IMR-90 (cell line): Measurements from ENCODE around the gene GPC4. TPM values are rescaled to one million over a fixed set of nuclear protein-coding genes. Genes with fewer than 3 reads are reported as not detected.
"Not testable (repeated sequence)": the region's sequence is repeated elsewhere in the genome, so short reads cannot be mapped to it uniquely, and the experiment has no call there.

ENCODE experiments used
- ATAC-seq: fragments of 200-7000 bp; cut with Tn5 transposase; 2 replicates; pipeline ENCODE4 v1.9.1; 2020; ENCODE audit warnings: low read depth, mild to moderate bottlenecking, moderate library complexity
- BruUV-seq: library from RNA; stranded (reverse); fragments of 400-500 nt; replicated peaks from 2 replicates; lab custom pipeline; 2021; lab: Mats Ljungman, UMichigan
- CTCF ChIA-PET: fragments of 300-600 bp; formaldehyde crosslinking; extraction: SDS; loops from one replicate; lab custom pipeline; 2021; ENCODE audit warnings: antibody characterized with exemption; lab: Yijun Ruan, JAX
- POLR2A ChIA-PET: fragments of 300-600 bp; sonication (Branson Sonifier 250); formaldehyde crosslinking; loops from one replicate; lab custom pipeline; 2022; ENCODE audit warnings: antibody characterized with exemption; ENCODE audit not compliant: unreplicated experiment; lab: Charles Lee
- DNase-seq: peaks from one replicate; pipeline ENCODE4 v3.0.0; 2013
- H2AFZ ChIP-seq: replicated peaks from 2 replicates; pipeline ENCODE3; 2013; ENCODE audit warnings: low read length, mild to moderate bottlenecking; ENCODE audit not compliant: poor library complexity
- H2AK5ac ChIP-seq: 2 replicates; pipeline ENCODE4 v1.6.1; 2013; ENCODE audit warnings: low read depth, low read length, inconsistent platforms
- H2AK9ac ChIP-seq: replicated peaks from 2 replicates; pipeline ENCODE3; 2013; ENCODE audit warnings: mild to moderate bottlenecking, low read depth, low read length, moderate library complexity; ENCODE audit not compliant: poor library complexity
- H2BK120ac ChIP-seq: 2 replicates; pipeline ENCODE4 v1.6.1; 2013; ENCODE audit warnings: low read depth, low read length, inconsistent platforms
- H2BK15ac ChIP-seq: 3 replicates; pipeline ENCODE4 v1.6.1; 2013; ENCODE audit warnings: low read depth, low read length, inconsistent platforms
- H2BK20ac ChIP-seq: 2 replicates; pipeline ENCODE4 v1.6.1; 2013; ENCODE audit warnings: low read depth, mild to moderate bottlenecking, inconsistent platforms, low read length, moderate library complexity
- H2BK5ac ChIP-seq: 2 replicates; pipeline ENCODE4 v1.6.1; 2013; ENCODE audit warnings: mild to moderate bottlenecking, low read depth, low read length, inconsistent platforms; ENCODE audit not compliant: poor library complexity, severe bottlenecking
- H3K14ac ChIP-seq: replicated peaks from 2 replicates; pipeline ENCODE4 v1.6.1; 2013; ENCODE audit warnings: low read depth, low read length, inconsistent platforms
- H3K18ac ChIP-seq: 2 replicates; pipeline ENCODE4 v1.6.1; 2013; ENCODE audit warnings: low read depth, low read length, control low read depth
- H3K23ac ChIP-seq: 2 replicates; pipeline ENCODE4 v1.6.1; 2013; ENCODE audit warnings: low read depth, low read length, inconsistent platforms
- H3K27ac ChIP-seq: 2 replicates; pipeline ENCODE4 v1.5.1; 2013; ENCODE audit warnings: mild to moderate bottlenecking, control low read depth, low read length; ENCODE audit not compliant: insufficient read depth
- H3K27me3 ChIP-seq: 2 replicates; pipeline ENCODE4 v1.6.1; 2013; ENCODE audit warnings: low read length; ENCODE audit not compliant: control insufficient read depth, insufficient read depth
- H3K36me3 ChIP-seq: 2 replicates; pipeline ENCODE4 v1.6.1; 2013; ENCODE audit warnings: low read length, mixed read lengths; ENCODE audit not compliant: control insufficient read depth, insufficient read depth
- H3K4ac ChIP-seq: 2 replicates; pipeline ENCODE4 v1.6.1; 2013; ENCODE audit warnings: low read depth, low read length, inconsistent platforms
- H3K4me1 ChIP-seq: 2 replicates; pipeline ENCODE4 v1.6.1; 2013; ENCODE audit warnings: low read length, mixed read lengths; ENCODE audit not compliant: control insufficient read depth, insufficient read depth
- H3K4me2 ChIP-seq: 2 replicates; pipeline ENCODE4 v1.6.1; 2013; ENCODE audit warnings: low read depth, mild to moderate bottlenecking, control low read depth, low read length, moderate library complexity
- H3K4me3 ChIP-seq: 2 replicates; pipeline ENCODE4 v1.5.1; 2013; ENCODE audit warnings: low read depth, mild to moderate bottlenecking, control low read depth, low read length, moderate library complexity; ENCODE audit not compliant: insufficient read depth
- H3K56ac ChIP-seq: 2 replicates; pipeline ENCODE4 v1.6.1; 2013; ENCODE audit warnings: low read length, inconsistent platforms; ENCODE audit not compliant: insufficient read depth; ENCODE audit errors: extremely low read depth
- H3K79me1 ChIP-seq, 2 experiments: 2 replicates each; pipeline ENCODE4 v1.6.1; 2013; ENCODE audit warnings: low read length in 2 of 2, inconsistent platforms in 1 of 2, low read depth in 1 of 2
- H3K9ac ChIP-seq: 2 replicates; pipeline ENCODE4 v1.6.1; 2013; ENCODE audit warnings: low read depth, low read length, control low read depth
- H3K9me1 ChIP-seq: 2 replicates; pipeline ENCODE4 v1.6.1; 2013; ENCODE audit warnings: low read length, inconsistent platforms; ENCODE audit not compliant: insufficient read depth
- H3K9me3 ChIP-seq: 2 replicates; pipeline ENCODE4 v1.6.1; 2013; ENCODE audit warnings: low read length; ENCODE audit not compliant: control insufficient read depth, insufficient read depth
- H4K20me1 ChIP-seq: 2 replicates; pipeline ENCODE4 v1.6.1; 2013; ENCODE audit warnings: low read length, inconsistent platforms; ENCODE audit not compliant: insufficient read depth
- H4K5ac ChIP-seq: 2 replicates; pipeline ENCODE4 v1.6.1; 2013; ENCODE audit warnings: mild to moderate bottlenecking, low read depth, low read length, control low read depth
- H4K8ac ChIP-seq, 2 experiments: 2 replicates each; pipeline ENCODE4 v1.6.1; 2013; ENCODE audit warnings: low read depth in 2 of 2, low read length in 2 of 2, control low read depth in 1 of 2, inconsistent platforms in 1 of 2
- H4K91ac ChIP-seq: 2 replicates; pipeline ENCODE4 v1.6.1; 2013; ENCODE audit warnings: low read depth, low read length, inconsistent platforms; ENCODE audit not compliant: insufficient read depth
- WGBS, 2 experiments: methylation state at CpG; one replicate each; pipeline versions ENCODE4 v1.1.5 to v1.1.7; 2013; ENCODE audit warnings: missing lambda C conversion rate in 2 of 2; ENCODE audit not compliant: insufficient read length in 1 of 2; ENCODE audit errors: extremely low coverage in 2 of 2; 5-methylcytosine and 5-hydroxymethylcytosine counted together
- dilution Hi-C: fragments of 300-500 bp; cut with HindIII; formaldehyde crosslinking; loops from one replicate; pipeline ENCODE4 v1.14.3; 2018; ENCODE audit warnings: low sequenced_read_pairs; ENCODE audit not compliant: unreplicated experiment
- in situ Hi-C: fragments of 300-500 bp; cut with MboI; formaldehyde crosslinking; loops from 3 replicates; pipeline ENCODE4 v1.14.3; 2019; ENCODE audit warnings: low sequenced_read_pairs, inconsistent platforms, mixed read lengths
- intact Hi-C: fragments of 100-400 bp; cut with micrococcal nuclease; formaldehyde crosslinking; loops from 2 replicates; pipeline ENCODE4 v1.10.0; 2022
- polyA plus RNA-seq, 3 experiments: library from polyadenylated mRNA; depleted of rRNA; stranded (reverse); fragments of >200 nt; gene quantifications; 2 replicates each; pipeline ENCODE4 v1.2.3, GENCODE V29; 2012; ENCODE audit warnings: low replicate concordance in 1 of 3
- total RNA-seq: library from RNA; depleted of rRNA; stranded (reverse); fragments of >200 nt; gene quantifications from 2 replicates; pipeline ENCODE4 v1.2.3, GENCODE V29; 2012

Gene GPC4
- total and polyA plus RNA-seq, 2 of the 4 experiments (the other 2 are of a cell fraction): 0.54 to 1.6 TPM

DNA sequence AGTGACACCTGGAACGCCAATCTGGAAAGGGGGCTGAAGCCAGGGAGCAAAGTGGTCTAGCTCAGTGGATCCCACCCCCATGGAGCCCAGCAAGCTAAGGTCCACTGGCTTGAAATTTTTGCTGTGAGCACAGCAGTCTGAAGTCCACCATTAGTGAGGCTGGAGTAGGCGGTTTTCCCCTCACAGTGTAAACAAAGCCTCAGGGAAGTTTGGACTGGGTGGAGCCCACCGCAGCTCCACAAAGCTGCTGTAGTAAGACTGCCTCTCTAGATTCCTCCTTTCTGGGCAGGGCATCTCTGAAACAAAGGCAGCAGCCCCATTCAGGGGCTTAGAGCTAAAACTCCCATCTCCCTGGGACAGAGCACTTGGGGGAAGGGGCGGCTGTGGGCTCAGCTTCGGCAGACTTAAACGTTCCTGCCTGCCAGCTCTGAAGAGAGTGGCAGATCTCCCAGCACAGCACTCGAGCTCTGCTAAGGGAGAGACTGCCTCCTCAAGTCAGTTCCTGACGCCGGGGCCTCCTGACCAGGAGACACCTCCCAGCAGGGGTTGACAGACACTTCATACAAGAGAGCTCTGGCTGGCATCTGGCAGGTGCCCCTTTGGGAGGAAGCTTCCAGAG is 136.1 kb downstream of the GPC4 start:
- WGBS, 2 experiments: no CpG with 5 or more reads among the region's 9 CpGs
- H3K27me3 ChIP-seq, H3K9me1 ChIP-seq, ATAC-seq, H2BK15ac ChIP-seq, BruUV-seq, dilution Hi-C loops, CTCF ChIA-PET, H2AK9ac ChIP-seq, H2BK120ac ChIP-seq, H3K14ac ChIP-seq, H4K91ac ChIP-seq, H3K36me3 ChIP-seq, intact Hi-C loops, H3K18ac ChIP-seq, H3K27ac ChIP-seq, H2AK5ac ChIP-seq, H3K9me3 ChIP-seq, H3K23ac ChIP-seq, H3K4ac ChIP-seq, H4K20me1 ChIP-seq, H2BK20ac ChIP-seq, H3K4me1 ChIP-seq, in situ Hi-C loops, H3K4me3 ChIP-seq, H3K4me2 ChIP-seq, H2AFZ ChIP-seq, H3K9ac ChIP-seq, POLR2A ChIA-PET, DNase-seq, H4K8ac ChIP-seq, H4K5ac ChIP-seq, H3K56ac ChIP-seq, H3K79me1 ChIP-seq, H2BK5ac ChIP-seq: not testable (repeated sequence)
